HepG2 (cell line): ENCODE data around the gene COCH. TPM values are rescaled to one million over a fixed set of nuclear protein-coding genes. Genes with fewer than 3 reads are reported as not detected.

ENCODE experiments used
- ATAC-seq: fragments of 200-7000 bp; cut with Tn5 transposase; 3 replicates; pipeline ENCODE4 v1.9.1; 2020; ENCODE audit warnings: mild to moderate bottlenecking, moderate library complexity
- BruUV-seq: library from RNA; stranded (reverse); fragments of 400-500 nt; replicated peaks from 2 replicates; lab custom pipeline; 2021; lab: Mats Ljungman, UMichigan
- CTCF ChIA-PET: fragments of 300-600 bp; formaldehyde crosslinking; extraction: SDS; loops from one replicate; lab custom pipeline; 2021; ENCODE audit warnings: low total read pairs, inconsistent platforms, low intra/inter-chr PET ratio; lab: Yijun Ruan, JAX
- POLR2A ChIA-PET: fragments of 350-600 bp; sonication (Branson Sonifier 250); formaldehyde crosslinking; loops from one replicate; lab custom pipeline; 2020; ENCODE audit warnings: antibody characterized with exemption, inconsistent platforms; lab: Yijun Ruan, JAX
- DNase-seq: peaks from one replicate; pipeline ENCODE4 v3.0.0-alpha.2; 2015; ENCODE audit warnings: low spot score
- FAIRE-seq: peaks from 3 replicates; lab custom pipeline; 2011; peaks lifted over from hg19 to GRCh38; lab: Jason Lieb, UNC
- H2AFZ ChIP-seq: one replicate; pipeline ENCODE4 v1.6.1; 2011; ENCODE audit warnings: low read length, inconsistent platforms
- H3K27ac ChIP-seq: fragments of 300-600 bp; 3 replicates; pipeline ENCODE4 v1.8.0; 2011; ENCODE audit warnings: mixed run types, mild to moderate bottlenecking, mixed read lengths, low read length, inconsistent platforms; ENCODE audit not compliant: insufficient read depth; ENCODE audit errors: extremely low read length
- H3K27me3 ChIP-seq, 2 experiments: fragments of 200-600 bp in 1 of 2; 2 replicates in 1 of 2; 3 replicates in 1 of 2; pipeline versions ENCODE4 v1.6.0 to v1.8.0; 2011; ENCODE audit warnings: low read length in 2 of 2, mild to moderate bottlenecking in 2 of 2, moderate library complexity in 2 of 2, inconsistent platforms in 1 of 2; ENCODE audit not compliant: insufficient read depth in 2 of 2, control insufficient read depth in 1 of 2
- H3K36me3 ChIP-seq, 2 experiments: fragments of 200-600 bp in 1 of 2; replicated peaks in 1 of 2; 2 replicates in 1 of 2; 3 replicates in 1 of 2; pipeline versions ENCODE4 v1.5.1 to v1.8.0; 2011; ENCODE audit warnings: low read length in 2 of 2, inconsistent platforms in 1 of 2; ENCODE audit not compliant: insufficient read depth in 2 of 2, control insufficient read depth in 1 of 2
- H3K4me1 ChIP-seq: 2 replicates; pipeline ENCODE4 v1.5.1; 2012; ENCODE audit warnings: low read length, inconsistent platforms; ENCODE audit not compliant: insufficient read depth
- H3K4me2 ChIP-seq: 2 replicates; pipeline ENCODE4 v1.6.0; 2011; ENCODE audit warnings: low read depth, low read length, inconsistent platforms
- H3K4me3 ChIP-seq, 3 experiments: fragments of 200-600 bp in 1 of 3; sonication (generic), shearing (Covaris generic) in 1 of 3; replicated peaks in 1 of 3; 2 replicates each; pipeline ENCODE4 v1.5.1; 2011 to 2016; ENCODE audit warnings: low read length in 3 of 3, inconsistent platforms in 2 of 3, low read depth in 2 of 3, mild to moderate bottlenecking in 2 of 3, control low read depth in 1 of 3, mixed read lengths in 1 of 3; ENCODE audit not compliant: insufficient read depth in 1 of 3
- H3K79me2 ChIP-seq: one replicate; pipeline ENCODE4 v1.6.1; 2011; ENCODE audit warnings: low read length, inconsistent platforms; ENCODE audit not compliant: insufficient read depth
- H3K9ac ChIP-seq: 2 replicates; pipeline ENCODE4 v1.6.0; 2011; ENCODE audit warnings: mild to moderate bottlenecking, low read depth, low read length, inconsistent platforms; ENCODE audit not compliant: insufficient read depth
- H3K9me3 ChIP-seq: 2 replicates; pipeline ENCODE4 v1.5.1; 2012; ENCODE audit warnings: mild to moderate bottlenecking, low read length
- H4K20me1 ChIP-seq: 2 replicates; pipeline ENCODE4 v1.6.0; 2011; ENCODE audit warnings: inconsistent platforms, mild to moderate bottlenecking, low read length, moderate library complexity; ENCODE audit not compliant: insufficient read depth
- ATF4 ChIP-seq, 2 experiments: fragments of 450-650 bp in 1 of 2; sonication (generic) in 1 of 2; formaldehyde crosslinking; IDR thresholded peaks; 2 replicates each; pipeline versions ENCODE4 v1.5.0 to v1.8.0; 2020 to 2022; ENCODE audit warnings: mild to moderate bottlenecking in 1 of 2, missing genetic modification reagents in 1 of 2
- CEBPG ChIP-seq: IDR thresholded peaks from 2 replicates; pipeline ENCODE4 v1.6.1; 2016
- FOXA1 ChIP-seq, 2 experiments: fragments of 450-650 bp in 1 of 2; sonication (generic) in 1 of 2; formaldehyde crosslinking in 1 of 2; IDR thresholded peaks; 2 replicates each; pipeline versions ENCODE4 v1.4.0 to v1.6.1; 2016 to 2020; ENCODE audit warnings: missing genetic modification reagents in 1 of 2
- HOMEZ ChIP-seq: IDR thresholded peaks from 2 replicates; pipeline ENCODE4 v1.6.1; 2016; ENCODE audit warnings: low read depth
- KMT2B ChIP-seq: IDR thresholded peaks from 2 replicates; pipeline ENCODE4 v1.6.1; 2016; ENCODE audit warnings: missing genetic modification reagents, missing compliant biosample characterization
- POLR2A ChIP-seq, 2 experiments: IDR thresholded peaks; 2 replicates each; pipeline ENCODE4 v1.6.1; 2011; ENCODE audit warnings: low read depth in 2 of 2, low read length in 2 of 2, mild to moderate bottlenecking in 1 of 2, moderate library complexity in 1 of 2; ENCODE audit not compliant: insufficient read depth in 1 of 2
- ZNF260 ChIP-seq: sonication (generic); formaldehyde crosslinking; IDR thresholded peaks from 2 replicates; pipeline ENCODE4 v1.4.0; 2020; ENCODE audit warnings: missing genetic modification reagents, low read depth, mild to moderate bottlenecking, borderline replicate concordance
- ZNF670 ChIP-seq: sonication (generic); formaldehyde crosslinking; IDR thresholded peaks from 2 replicates; pipeline ENCODE4 v1.8.0; 2022; ENCODE audit warnings: mild to moderate bottlenecking, missing genetic modification reagents, borderline replicate concordance
- ZNF768 ChIP-seq: sonication (generic); formaldehyde crosslinking; IDR thresholded peaks from 2 replicates; pipeline ENCODE4 v1.4.0; 2020; ENCODE audit warnings: missing genetic modification reagents
- ZXDC ChIP-seq: sonication (generic); formaldehyde crosslinking; IDR thresholded peaks from 2 replicates; pipeline ENCODE4 v1.5.0; 2020; ENCODE audit warnings: mild to moderate bottlenecking, missing genetic modification reagents
- WGBS: methylation state at CpG from one replicate; pipeline ENCODE4 v1.1.6; 2017; ENCODE audit warnings: low lambda C conversion rate; 5-methylcytosine and 5-hydroxymethylcytosine counted together
- in situ Hi-C: cut with HindIII; loops from 2 replicates; pipeline ENCODE4 v1.10.0; 2017; ENCODE audit warnings: low pct_unique_long_range_greater_than_20kb; ENCODE audit not compliant: extremely low pct_ligation_motif_present
- intact Hi-C: fragments of 100-400 bp; cut with micrococcal nuclease; formaldehyde crosslinking; loops from one replicate; pipeline ENCODE4 v1.10.0; 2022; ENCODE audit not compliant: unreplicated experiment
- polyA plus RNA-seq, 8 experiments: library from polyadenylated mRNA; depleted of rRNA in 3 of 8; stranded (reverse) in 7 of 8; unstranded in 1 of 8; fragments of >200 nt; fragmentation: Illumina TruSeq in 4 of 8; extraction: Trizol in 4 of 8; gene quantifications; 2 replicates each; pipeline versions ENCODE4 v1.2.1 to v1.2.3, GENCODE V29; 2011 to 2016; ENCODE audit warnings: low read depth in 4 of 8, missing spikeins in 1 of 8, mixed read lengths in 1 of 8; ENCODE audit not compliant: insufficient read depth in 1 of 8
- total RNA-seq, 5 experiments: library from RNA; depleted of rRNA; stranded (reverse); fragments of >200 nt; fragmentation: Illumina TruSeq; extraction: Trizol; gene quantifications; 2 replicates each; pipeline ENCODE4 v1.2.3, GENCODE V29; 2016; ENCODE audit warnings: low read depth in 1 of 5

COCH gene
- total and polyA plus RNA-seq, 2 of the 13 experiments (the other 11 are each of a cell fraction or from before 2014, with no cell fraction given), result 78.2 to 79.3 TPM

- FAIRE-seq (no peak), DNase-seq (no peak), ATAC-seq (no peak)
- H3K4me3 ChIP-seq, result no peak overlapping the region
- no peak overlapping the region for H3K4me2 ChIP-seq
- no peak overlapping the region for H3K27ac ChIP-seq
- H3K9ac ChIP-seq, result no peak overlapping the region
- H3K36me3 ChIP-seq, result peaks cover 10 to 41% of the 10 kb centered on the region in 2 experiments
- POLR2A ChIA-PET, result interaction anchor here (1.4 kb wide), 1 partner anchor 41 kb away, joined by 3 read pairs; the partner anchor contains the start of gene COCH
- CTCF ChIA-PET, result no interaction called here
- intact Hi-C loops, result no loop called here
- no peaks in the 10 kb centered on the region for H3K79me2 ChIP-seq
- no peaks in the 10 kb centered on the region for H3K9me3 ChIP-seq
- H3K4me1 ChIP-seq, result no peaks in the 10 kb centered on the region
- TF ChIP-seq ZNF768 (CRISPR knock-in tag) (no peak), POLR2A (IDR thresholded peaks at IDR 0.05; ENCODE audit: insufficient read depth in 1 of 2, low read depth in 2 of 2, low read length in 2 of 2) (no peak), ZXDC (no peak), ZNF670 (CRISPR knock-in tag) (no peak), FOXA1 (IDR thresholded peaks at IDR 0.05) (no peak), FOXA1 (CRISPR knock-in tag; IDR thresholded peaks at IDR 0.05) (no peak)
- no peaks in the 10 kb centered on the region for H3K27me3 ChIP-seq
- 93% methylated on average over 2 of the region's 2 CpGs for WGBS
- no peaks in the 10 kb centered on the region for H4K20me1 ChIP-seq
- no peak overlapping the region for H2AFZ ChIP-seq
- in situ Hi-C loops, result no loop called here
- no TSS peak for BruUV-seq
Measured at GRCh38 chr14:30915596-30915995, 41.2 kb downstream of the COCH start.

GRCh38 chr14:30921305-30921704, 46.9 kb downstream of the COCH start:
- Histone ChIP-seq H3K4me1 (no peaks in the 10 kb centered on the region), H3K27ac (no peak overlapping the region), H3K4me2 (no peak overlapping the region), H3K79me2 (no peaks in the 10 kb centered on the region), H3K9ac (no peak overlapping the region), H3K4me3 (no peak overlapping the region), H3K27me3 (no peaks in the 10 kb centered on the region), H2AFZ (no peak overlapping the region), H4K20me1 (no peaks in the 10 kb centered on the region), H3K9me3 (no peaks in the 10 kb centered on the region), H3K36me3 (peaks cover 14 to 57% of the 10 kb centered on the region in 2 experiments)
- CTCF ChIA-PET, result no interaction called here
- POLR2A ChIA-PET, result no interaction called here
- FAIRE-seq, result no peak
- intact Hi-C loops (no loop called here), in situ Hi-C loops (no loop called here)
- BruUV-seq, result no TSS peak
- DNase-seq, result no peak
- ATAC-seq, result no peak
- WGBS, result 87% methylated on average over 1 of the region's 1 CpG
- TF ChIP-seq ZNF260 (no peak), ATF4 (CRISPR knock-in tag; IDR thresholded peaks at IDR 0.05) (peak in 1 of 2 experiments; percentile 80; a peak in 2 of 4 replicates), CEBPG (CRISPR knock-in tag) (peak; percentile 70), KMT2B (CRISPR knock-in tag) (no peak), HOMEZ (CRISPR knock-in tag) (0 out of 2 replicates have a peak, but pooled peaks have one; percentile 41)
